Ectodermal cell (in vitro differentiated cells): ENCODE data around the gene RHBDF1.

Experiments
- H3K27ac ChIP-seq: 2 replicates; pipeline ENCODE4 v1.7.0; 2013; ENCODE audit warnings: mild to moderate bottlenecking, low read depth, low read length; ENCODE audit not compliant: insufficient read depth, poor library complexity, severe bottlenecking
- H3K27me3 ChIP-seq: 2 replicates; pipeline ENCODE4 v1.7.0; 2013; ENCODE audit warnings: mild to moderate bottlenecking, low read length; ENCODE audit not compliant: insufficient read depth, control insufficient read depth, poor library complexity, severe bottlenecking
- H3K36me3 ChIP-seq: one replicate; pipeline ENCODE4 v1.7.0; 2013; ENCODE audit warnings: low read length; ENCODE audit not compliant: control insufficient read depth, insufficient read depth
- H3K4me1 ChIP-seq: one replicate; pipeline ENCODE4 v1.7.0; 2013; ENCODE audit warnings: low read length; ENCODE audit not compliant: control insufficient read depth, insufficient read depth
- H3K4me3 ChIP-seq: 2 replicates; pipeline ENCODE4 v1.7.0; 2013; ENCODE audit warnings: low read depth, low read length, control low read depth; ENCODE audit not compliant: insufficient read depth
- H3K9me3 ChIP-seq: 2 replicates; pipeline ENCODE4 v1.7.0; 2013; ENCODE audit warnings: mild to moderate bottlenecking, low read length, moderate library complexity; ENCODE audit not compliant: control insufficient read depth
- WGBS, 2 experiments: methylation state at CpG; one replicate each; pipeline ENCODE4 v1.1.7; 2013; ENCODE audit warnings: missing lambda C conversion rate in 2 of 2; 5-methylcytosine and 5-hydroxymethylcytosine counted together

Gene RHBDF1

GRCh38 chr16:9903-10665 lies 62.3 kb downstream of the RHBDF1 start:
- Histone ChIP-seq H3K4me1 (no peaks in the 10 kb centered on the region), H3K4me3 (no peak overlapping the region), H3K36me3 (no peaks in the 10 kb centered on the region), H3K27me3 (no peaks in the 10 kb centered on the region), H3K27ac (no peak overlapping the region), H3K9me3 (no peaks in the 10 kb centered on the region)
- WGBS, 2 experiments = 62% methylated on average over 10 to 14 of the region's 48 CpGs
